Stimulated activated CD8-positive, alpha-beta memory T cell treated with anti-CD3 and anti-CD28 coated beads, Interleukin-4, amount 100 ng/mL, for 4 hours (primary cell): ENCODE results near the gene NYAP1.
"Not testable (repeated sequence)": the region's sequence is repeated elsewhere in the genome, so short reads cannot be mapped to it uniquely, and the experiment has no call there.

ENCODE experiments used
- DNase-seq, 2 donors: peaks; one replicate each; pipeline ENCODE4 v3.0.0-alpha.2; 2020; ENCODE audit warnings: low read depth in 2 of 2, low spot score in 1 of 2

The NYAP1 gene

DNA sequence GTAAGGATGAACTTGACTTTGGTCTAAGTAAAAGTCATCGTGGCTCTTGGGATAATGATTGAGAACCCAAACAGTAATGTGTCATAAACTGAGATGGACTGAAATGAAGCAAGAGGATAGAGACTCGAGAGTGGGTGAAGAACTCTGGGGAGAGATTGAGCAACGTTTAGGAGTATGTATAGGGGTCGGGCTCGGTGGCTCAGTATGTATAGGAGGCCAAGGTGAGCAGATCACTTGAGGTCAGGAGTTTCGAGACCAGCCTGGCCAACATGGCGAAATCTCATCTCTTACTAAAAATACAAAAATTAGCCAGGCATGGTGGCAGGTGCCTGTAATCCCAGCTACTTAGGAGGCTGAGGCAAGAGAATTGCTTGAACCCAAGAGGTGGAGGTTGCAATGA lies 57.6 kb downstream of the NYAP1 start:
- not testable (repeated sequence) for DNase-seq

DNA sequence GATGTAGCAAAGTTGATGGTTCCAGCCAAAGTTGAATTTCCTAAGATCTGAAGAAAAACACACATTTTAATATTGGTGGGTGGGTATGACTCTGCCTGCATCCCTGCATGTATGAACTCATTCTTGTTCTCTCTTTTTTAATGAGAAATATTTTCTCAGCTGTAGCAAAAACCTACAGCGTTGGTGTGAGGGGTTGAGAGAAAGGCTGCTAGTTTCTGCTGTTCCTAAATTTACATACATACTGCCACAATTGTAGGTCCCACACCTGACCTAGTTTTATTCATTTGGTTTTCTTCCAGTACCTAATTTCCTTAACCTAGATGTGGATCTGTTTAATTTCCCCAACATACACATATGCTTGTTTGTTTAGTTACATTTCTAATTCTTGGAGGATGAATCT lies 59.9 kb downstream of the NYAP1 start:
- no peak for DNase-seq

DNA sequence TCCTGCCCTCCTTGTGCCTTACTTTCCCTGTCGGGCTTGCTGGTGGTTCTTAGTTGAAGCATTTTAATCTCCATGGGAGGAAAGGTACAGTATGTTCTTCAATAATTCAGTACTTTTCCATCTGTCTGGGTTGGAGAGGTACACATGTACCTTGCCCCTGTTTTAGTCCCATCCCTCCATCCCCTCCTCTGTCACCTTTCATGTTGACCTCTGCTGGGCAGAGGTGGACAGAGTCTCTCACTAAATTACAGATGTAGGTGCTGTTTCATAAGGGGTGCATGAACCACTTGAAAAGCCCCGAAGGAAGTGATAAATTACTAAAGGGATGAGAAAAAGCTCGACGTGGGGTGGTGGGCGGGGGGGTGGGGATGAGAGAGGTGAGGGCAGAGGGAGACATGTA lies 60.7 kb downstream of the NYAP1 start:
- no peak for DNase-seq
